ENCODE measurements around the gene DZIP3.

The DZIP3 gene
- long read RNA-seq, donor 1 = 0 reads
- long read RNA-seq, donor 2, full-length matches to known transcripts = 1 of 1 reads
- long read RNA-seq, donor 2, partial matches to known transcripts = 0 of 1 reads
- long read RNA-seq, donor 2, other reads (novel, unspliced or antisense) = 0 of 1 reads
- long read RNA-seq, donor 3, full-length matches to known transcripts = 1 of 1 reads
- long read RNA-seq, donor 3, partial matches to known transcripts = 0 of 1 reads
- long read RNA-seq, donor 3, other reads (novel, unspliced or antisense) = 0 of 1 reads
- long read RNA-seq, donor 4, full-length matches to known transcripts = 2 of 2 reads
- long read RNA-seq, donor 4, partial matches to known transcripts = 0 of 2 reads
- long read RNA-seq, donor 4, other reads (novel, unspliced or antisense) = 0 of 2 reads
- long read RNA-seq, donor 5, partial matches to known transcripts = 0 of 1 reads
- long read RNA-seq, donor 5, other reads (novel, unspliced or antisense) = 0 of 1 reads
- long read RNA-seq, donor 6 = 0 reads
- long read RNA-seq, donor 7 = 0 reads
- long read RNA-seq, donor 8 = 0 reads

- DNase-seq = peak; percentile 94
Observed at GRCh38 chr3:108589081-108589997, at the start of gene DZIP3, which contains the start of gene CIP2A. TSS of gene DZIP3 (plus strand) at chr3:108589722. CDS start at chr3:108605407, 15,685 bp downstream. TSS of gene CIP2A (minus strand) at chr3:108589438. CDS start at chr3:108589375, 63 bp downstream.

- DNase-seq = no peak
Observed at GRCh38 chr3:108546247-108546646, 43.3 kb upstream of the DZIP3 start.

- DNase-seq = no peak
Observed at GRCh38 chr3:108546692-108547091, 42.8 kb upstream of the DZIP3 start.

- DNase-seq = no peak
Observed at GRCh38 chr3:108548304-108548703, 41.2 kb upstream of the DZIP3 start.

- DNase-seq = no peak
Observed at GRCh38 chr3:108548886-108549285, 40.6 kb upstream of the DZIP3 start.

GRCh38 chr3:108552267-108553159 lies 37.0 kb upstream of the DZIP3 start:
- peak; percentile 21 for DNase-seq

- DNase-seq = no peak
Observed at GRCh38 chr3:108554229-108554628, 35.3 kb upstream of the DZIP3 start.

- DNase-seq = no peak
Observed at GRCh38 chr3:108554913-108555571, 34.5 kb upstream of the DZIP3 start.

- DNase-seq = no peak
Observed at GRCh38 chr3:108555966-108556581, 33.4 kb upstream of the DZIP3 start.

GRCh38 chr3:108562565-108562964 lies 27.0 kb upstream of the DZIP3 start:
- no peak for DNase-seq

- no peak for DNase-seq
Observed at GRCh38 chr3:108564564-108564963, 25.0 kb upstream of the DZIP3 start.

GRCh38 chr3:108565506-108565905 lies 24.0 kb upstream of the DZIP3 start:
- DNase-seq = no peak

- DNase-seq = no peak
Observed at GRCh38 chr3:108566599-108566998, 22.9 kb upstream of the DZIP3 start.

- DNase-seq = no peak
Observed at GRCh38 chr3:108569336-108569735, 20.2 kb upstream of the DZIP3 start.

- no peak for DNase-seq
Observed at GRCh38 chr3:108578064-108578463, 11.5 kb upstream of the DZIP3 start.

- DNase-seq = no peak
Observed at GRCh38 chr3:108588601-108589000, 921 bp upstream of the DZIP3 start.

- DNase-seq = no peak
Observed at GRCh38 chr3:108589998-108590323, 439 bp downstream of the DZIP3 start.

- peak; percentile 14 for DNase-seq
Observed at GRCh38 chr3:108590460-108590859, 938 bp downstream of the DZIP3 start.

- no peak for DNase-seq
Observed at GRCh38 chr3:108595321-108595720, 5.8 kb downstream of the DZIP3 start.

GRCh38 chr3:108598375-108598774 lies 8.9 kb downstream of the DZIP3 start:
- no peak for DNase-seq
